Activated CD4-positive, alpha-beta T cell treated with anti-CD3 and anti-CD28 coated beads, Interleukin-2, amount 10 ng/mL, durations not matched to agents 7 days and 5 days (primary cell): ENCODE results near the gene RAD52. TPM values are rescaled to one million over a fixed set of nuclear protein-coding genes. Genes with fewer than 3 reads are reported as not detected.

ENCODE experiments used
- CTCF ChIA-PET: fragments of 350-600 bp; sonication (Branson Sonifier 250); formaldehyde crosslinking; loops from one replicate; lab custom pipeline; 2021; ENCODE audit warnings: antibody characterized with exemption; lab: Charles Lee
- POLR2A ChIA-PET: fragments of 350-600 bp; sonication (Branson Sonifier 250); formaldehyde crosslinking; loops from one replicate; lab custom pipeline; 2021; ENCODE audit warnings: antibody characterized with exemption; lab: Charles Lee
- DNase-seq: peaks from one replicate; pipeline ENCODE4 v3.0.0-alpha.2; 2020
- H3K27ac Mint-ChIP-seq: one replicate; pipeline ENCODE4 v1.8.0; 2021; ENCODE audit warnings: mild to moderate bottlenecking, moderate library complexity, mixed read lengths
- H3K27me3 Mint-ChIP-seq: one replicate; pipeline ENCODE4 v1.8.0; 2021; ENCODE audit warnings: mixed read lengths
- H3K36me3 Mint-ChIP-seq: one replicate; pipeline ENCODE4 v1.8.0; 2021; ENCODE audit warnings: low read depth, mixed read lengths
- H3K4me1 Mint-ChIP-seq: one replicate; pipeline ENCODE4 v1.8.0; 2021; ENCODE audit warnings: mixed read lengths
- H3K4me3 Mint-ChIP-seq: one replicate; pipeline ENCODE4 v1.8.0; 2021; ENCODE audit warnings: mild to moderate bottlenecking, moderate library complexity, mixed read lengths
- H3K9me3 Mint-ChIP-seq: one replicate; pipeline ENCODE4 v1.8.0; 2021; ENCODE audit warnings: mixed read lengths
- total RNA-seq, 2 experiments: library from RNA; stranded (reverse); gene quantifications; one replicate each; pipeline ENCODE4 v1.2.3, GENCODE V29; 2021

Gene RAD52
- total RNA-seq: 10 to 100 TPM; 18.5 to 19.4 TPM

DNA sequence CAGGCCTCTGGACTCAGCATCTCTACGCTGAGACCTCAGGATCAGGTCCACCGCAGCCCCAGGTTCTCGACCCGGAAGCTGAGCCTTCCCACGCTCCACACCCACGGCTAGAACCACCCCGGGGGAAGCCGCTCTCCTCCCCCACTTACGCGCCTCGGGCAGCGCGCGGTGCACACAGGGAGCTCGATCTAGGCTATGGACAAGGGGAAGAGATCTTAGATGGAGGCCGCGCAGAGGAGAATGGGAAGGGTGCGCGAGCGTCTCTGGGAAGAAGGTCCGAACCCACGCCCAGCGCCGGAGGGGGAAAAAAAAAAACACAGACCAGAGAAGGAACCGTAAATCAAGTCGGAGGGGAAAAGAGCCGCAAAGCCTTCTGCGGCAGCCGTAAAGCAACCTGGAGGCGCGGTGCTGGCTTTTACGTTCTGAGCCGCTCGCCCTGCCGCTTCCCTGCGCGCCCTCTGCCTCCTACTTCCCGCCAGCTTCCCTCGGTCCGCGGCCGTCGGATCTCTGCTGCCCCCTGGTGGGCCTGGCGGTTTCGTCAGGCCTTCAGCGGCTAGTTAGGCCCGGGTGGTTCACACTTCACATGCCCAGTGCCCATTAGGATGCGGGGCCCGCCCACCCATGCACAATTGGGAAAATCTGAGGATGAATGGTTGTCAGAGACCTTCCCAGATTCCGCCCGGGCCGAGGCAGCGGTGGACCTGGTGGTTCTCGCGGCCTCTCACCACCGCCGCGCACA, at the start of gene RAD52:
TSS of gene RAD52 (minus strand) at position 242 of the 739 bp plus-strand sequence. CDS start 16,636 bp downstream, outside the sequence.
- Mint-ChIP-seq H3K36me3 (peaks cover 21% of the 10 kb centered on the region), H3K27ac (peak within 1 kb of the TSS; percentile 91), H3K9me3 (no peaks in the 10 kb centered on the region), H3K4me1 (peaks cover 36% of the 10 kb centered on the region), H3K4me3 (peak within 1 kb of the TSS; percentile 98), H3K27me3 (no peaks in the 10 kb centered on the region)
- CTCF ChIA-PET: interaction anchor here (0.6 to 1.8 kb wide), 38 partner anchors 9 to 802 kb away, joined by 3 to 13 read pairs (median 4); partner anchors contain the start of gene ERC1
- DNase-seq: peak; percentile 97
- POLR2A ChIA-PET: interaction anchor here (0.6 to 1.3 kb wide), 5 partner anchors 32 to 639 kb away, joined by 3 to 6 read pairs (median 5); no protein-coding TSS in a partner anchor

DNA sequence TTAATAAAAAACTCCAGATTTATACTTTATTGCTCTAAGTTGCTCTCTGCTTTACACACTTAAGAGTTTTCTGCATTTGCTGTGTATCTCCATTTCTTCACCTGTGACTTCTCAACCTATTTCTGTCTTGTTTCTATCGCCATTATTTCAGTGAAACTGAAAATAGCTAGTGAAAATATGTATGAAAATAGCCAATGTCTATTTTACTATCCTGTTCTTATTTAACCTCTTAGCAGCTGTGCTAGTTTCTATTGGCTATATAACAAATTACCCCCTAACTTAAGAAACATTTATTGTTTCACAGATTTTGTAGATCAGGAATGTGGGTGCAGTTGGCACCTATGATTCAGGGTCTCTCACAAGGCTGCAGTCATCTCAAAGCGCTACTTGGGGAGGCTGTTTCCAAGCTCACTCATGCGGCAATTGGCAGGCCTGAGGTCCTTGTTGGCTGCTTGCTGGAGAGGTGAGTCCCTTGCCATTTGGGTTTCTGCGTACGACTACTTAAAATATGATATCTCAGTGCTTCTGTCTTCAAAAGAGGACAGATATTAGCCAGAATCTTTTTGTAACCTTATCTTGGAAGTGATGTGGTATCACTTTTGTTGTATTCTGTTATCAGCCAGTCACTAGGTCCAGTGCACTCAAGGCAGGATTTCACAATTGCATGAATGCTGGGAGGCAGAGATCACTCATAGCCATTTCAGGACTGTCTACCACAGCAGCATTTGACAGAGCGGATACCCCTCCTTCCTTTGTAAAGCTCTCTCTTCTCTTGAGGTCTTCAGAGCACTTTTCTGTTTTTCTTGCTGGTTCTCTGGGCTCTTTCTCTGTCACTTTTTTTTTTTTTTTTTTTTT, 48.8 kb upstream of the RAD52 start:
- H3K27me3 Mint-ChIP-seq: no peaks in the 10 kb centered on the region
- no peak overlapping the region for H3K4me3 Mint-ChIP-seq
- peaks cover 14% of the 10 kb centered on the region for H3K36me3 Mint-ChIP-seq
- no peak overlapping the region for H3K27ac Mint-ChIP-seq
- no peaks in the 10 kb centered on the region for H3K9me3 Mint-ChIP-seq
- ChIA-PET CTCF (no interaction called here), POLR2A (no interaction called here)
- peaks cover 26% of the 10 kb centered on the region for H3K4me1 Mint-ChIP-seq
- no peak for DNase-seq

DNA sequence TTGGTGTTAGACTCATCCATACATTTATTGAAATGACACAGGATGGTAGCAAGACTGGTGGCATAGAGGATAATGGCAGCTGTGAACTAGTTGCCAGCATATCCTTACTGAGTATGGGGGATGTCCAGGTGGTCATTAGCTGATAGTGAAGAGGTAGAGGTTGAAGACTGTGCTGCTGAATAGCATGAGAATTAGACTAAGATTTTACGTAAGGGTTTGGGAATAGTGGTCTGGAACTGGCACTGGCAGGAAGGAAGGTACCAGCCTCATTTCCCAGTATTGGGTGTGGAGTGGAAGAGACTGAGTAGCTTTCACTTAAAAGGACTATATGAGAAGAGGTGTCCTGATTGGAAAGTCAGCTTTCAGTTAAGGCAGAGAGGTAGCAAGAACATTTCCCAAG, 48.0 kb upstream of the RAD52 start:
- ChIA-PET CTCF (no interaction called here), POLR2A (no interaction called here)
- Mint-ChIP-seq H3K27me3 (no peaks in the 10 kb centered on the region), H3K4me1 (peaks cover 31% of the 10 kb centered on the region), H3K27ac (no peak overlapping the region), H3K4me3 (no peak overlapping the region), H3K9me3 (no peaks in the 10 kb centered on the region), H3K36me3 (peaks cover 11% of the 10 kb centered on the region)
- no peak for DNase-seq

DNA sequence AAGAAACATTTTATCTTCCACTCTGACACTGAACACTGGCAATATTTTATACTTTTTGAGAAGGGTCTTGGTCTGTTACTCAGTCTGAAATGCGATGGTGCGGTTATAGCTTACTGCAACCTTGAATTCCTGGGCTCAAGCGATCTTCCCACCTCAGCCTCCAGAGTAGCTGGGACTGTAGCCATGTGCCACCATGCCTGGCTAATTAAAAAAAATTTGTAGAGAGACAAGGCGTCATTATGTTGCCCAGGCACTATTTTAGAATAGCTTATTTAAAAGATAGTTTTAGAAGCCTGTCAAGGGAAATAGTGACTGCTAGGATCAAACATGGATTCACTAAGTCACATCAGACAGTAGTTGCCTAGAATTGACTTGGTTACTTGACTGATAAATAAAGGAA, 47.4 kb upstream of the RAD52 start:
- Mint-ChIP-seq H3K9me3 (no peaks in the 10 kb centered on the region), H3K4me1 (peaks cover 36% of the 10 kb centered on the region), H3K4me3 (no peak overlapping the region), H3K36me3 (peaks cover 8% of the 10 kb centered on the region), H3K27ac (no peak overlapping the region), H3K27me3 (no peaks in the 10 kb centered on the region)
- CTCF ChIA-PET: interaction anchor here (0.6 kb wide), 1 partner anchor 99 kb away, joined by 3 read pairs; no protein-coding TSS in a partner anchor
- POLR2A ChIA-PET: no interaction called here
- no peak for DNase-seq

DNA sequence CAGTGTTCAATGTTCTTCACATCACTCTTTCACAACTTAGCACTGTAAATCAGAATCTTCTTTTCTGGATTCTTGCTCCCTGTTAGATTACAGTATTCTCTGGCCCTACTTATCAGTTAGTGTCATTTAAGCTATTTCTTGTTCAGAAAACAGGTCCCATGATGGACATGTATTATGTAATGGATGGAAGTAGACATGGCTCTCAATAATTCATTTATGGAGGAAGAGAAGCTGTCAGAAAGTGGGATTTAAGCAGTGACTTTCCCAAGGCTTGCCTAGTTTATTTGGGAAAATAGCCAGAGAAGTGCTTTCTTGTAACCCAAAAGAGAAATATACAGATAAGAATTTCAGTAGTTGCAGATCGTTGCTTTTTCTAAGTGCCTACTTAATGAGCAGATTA, 43.2 kb upstream of the RAD52 start:
- Mint-ChIP-seq H3K9me3 (no peaks in the 10 kb centered on the region), H3K27me3 (no peaks in the 10 kb centered on the region), H3K36me3 (no peaks in the 10 kb centered on the region), H3K27ac (no peak overlapping the region), H3K4me3 (peak overlapping the region; percentile 83), H3K4me1 (peaks cover 51% of the 10 kb centered on the region)
- CTCF ChIA-PET: interaction anchor here (0.7 to 1.5 kb wide), 2 partner anchors 11 to 41 kb away, joined by 3 to 4 read pairs; no protein-coding TSS in a partner anchor
- POLR2A ChIA-PET: interaction anchor here (0.6 kb wide), 1 partner anchor 59 kb away, joined by 6 read pairs; no protein-coding TSS in a partner anchor
- no peak for DNase-seq

DNA sequence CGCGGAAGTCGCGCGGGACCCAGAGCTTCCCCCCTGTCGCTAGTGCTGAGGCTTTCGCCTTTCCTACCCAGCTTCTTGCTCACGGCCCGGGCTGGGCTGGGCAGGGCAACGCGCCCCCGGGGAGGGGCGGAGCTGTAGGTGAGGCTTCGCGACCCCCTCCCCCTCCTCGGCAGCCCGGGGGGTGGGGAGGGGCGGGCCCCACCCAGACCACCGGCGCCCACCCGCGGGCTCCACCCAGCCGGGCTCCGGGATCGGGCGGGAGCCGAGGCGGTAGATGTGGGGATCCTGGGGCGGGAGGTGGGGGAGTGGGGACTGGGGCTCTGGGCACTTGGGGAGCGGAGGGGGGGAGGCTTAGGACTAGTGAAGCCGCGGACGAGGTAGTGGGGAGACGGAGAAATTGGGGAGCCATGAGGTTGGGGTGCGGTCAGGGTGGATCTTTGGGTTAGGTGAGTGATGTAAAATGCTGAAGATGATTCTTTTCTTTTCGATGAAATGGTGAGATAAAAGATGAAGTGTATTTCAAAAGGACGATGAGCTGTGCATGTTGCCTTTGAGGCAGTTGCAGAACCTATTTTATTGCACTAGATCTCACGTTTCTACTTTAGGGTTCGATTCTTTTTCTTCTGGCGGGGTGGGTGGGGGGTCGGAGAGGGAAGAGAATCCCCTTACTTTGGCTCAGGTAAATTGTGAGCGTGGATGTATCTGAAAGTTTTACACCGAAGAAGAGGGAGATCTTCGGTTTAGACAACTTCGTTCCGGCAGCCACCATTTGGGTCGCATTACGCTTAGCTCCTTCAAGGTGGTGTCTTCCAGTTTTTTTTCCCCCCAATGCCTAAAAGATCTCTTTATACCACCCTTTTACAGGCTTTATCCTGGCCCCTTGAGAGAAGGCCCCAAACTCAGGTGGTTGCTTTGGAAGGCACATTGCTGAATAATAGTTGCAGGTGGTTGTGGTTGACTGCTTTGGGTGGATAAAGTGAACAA, 42.1 kb upstream of the RAD52 start:
- peak; percentile 54 for DNase-seq
- ChIA-PET CTCF (interaction anchor here (0.5 to 2.6 kb wide), 5 partner anchors 10 to 47 kb away, joined by 3 to 12 read pairs (median 4); partner anchors contain the start of gene RAD52), POLR2A (interaction anchor here (0.6 kb wide), 1 partner anchor 57 kb away, joined by 6 read pairs; no protein-coding TSS in a partner anchor)
- Mint-ChIP-seq H3K4me3 (peak overlapping the region; percentile 83), H3K27me3 (no peaks in the 10 kb centered on the region), H3K9me3 (no peaks in the 10 kb centered on the region), H3K27ac (peak overlapping the region; percentile 92), H3K4me1 (peaks cover 47% of the 10 kb centered on the region), H3K36me3 (no peaks in the 10 kb centered on the region)

DNA sequence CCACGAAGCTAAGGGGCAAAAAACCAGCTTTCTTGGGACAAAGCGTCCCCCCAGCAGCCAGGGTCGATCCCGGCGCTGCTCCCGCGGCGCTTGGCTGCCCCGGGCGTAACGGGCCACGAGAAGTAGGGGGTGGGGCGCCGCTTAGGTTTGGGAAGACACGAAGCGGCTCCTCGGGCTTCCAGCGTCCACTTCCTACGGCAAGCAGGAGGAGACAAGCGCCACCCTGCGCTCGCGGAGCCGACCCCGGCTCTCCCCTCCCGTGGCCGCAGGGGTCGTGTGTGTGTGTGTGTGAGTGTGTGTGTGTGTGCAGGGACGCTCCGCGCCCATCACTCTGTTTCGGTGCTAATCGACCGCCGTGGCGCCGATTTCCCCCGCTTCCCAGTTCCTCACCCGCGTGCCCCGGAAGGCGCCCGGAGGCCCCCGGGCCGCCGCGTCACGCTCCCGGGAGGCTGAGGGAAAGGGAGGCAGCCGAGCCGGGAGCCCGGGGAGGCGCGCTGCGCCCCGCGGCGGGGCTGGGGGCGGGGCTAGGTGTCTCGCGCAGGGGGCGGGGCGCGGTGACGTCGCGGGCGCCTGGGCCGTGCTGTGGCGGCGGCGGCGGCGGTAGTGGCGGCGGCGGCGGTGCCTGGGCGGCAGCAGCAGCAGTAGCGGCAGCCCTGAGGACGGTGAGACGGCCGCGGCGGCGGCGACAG, 41.3 kb upstream of the RAD52 start, which contains the start of gene ERC1:
TSS of gene ERC1 (plus strand) at position 563 of the 689 bp plus-strand sequence. CDS start 36,681 bp downstream, outside the sequence.
- Mint-ChIP-seq H3K27ac (peak within 1 kb of the TSS; percentile 92), H3K4me3 (peak within 1 kb of the TSS; percentile 83), H3K27me3 (no peaks in the 10 kb centered on the region), H3K9me3 (no peaks in the 10 kb centered on the region), H3K4me1 (peaks cover 47% of the 10 kb centered on the region), H3K36me3 (no peaks in the 10 kb centered on the region)
- POLR2A ChIA-PET: interaction anchor here (1.3 kb wide), 1 partner anchor 41 kb away, joined by 5 read pairs; the partner anchor contains the start of gene RAD52
- peak; percentile 75 for DNase-seq
- CTCF ChIA-PET: interaction anchor here (0.7 to 2.6 kb wide), 2 partner anchors 9 to 41 kb away, joined by 3 to 12 read pairs; partner anchors contain the start of gene RAD52

DNA sequence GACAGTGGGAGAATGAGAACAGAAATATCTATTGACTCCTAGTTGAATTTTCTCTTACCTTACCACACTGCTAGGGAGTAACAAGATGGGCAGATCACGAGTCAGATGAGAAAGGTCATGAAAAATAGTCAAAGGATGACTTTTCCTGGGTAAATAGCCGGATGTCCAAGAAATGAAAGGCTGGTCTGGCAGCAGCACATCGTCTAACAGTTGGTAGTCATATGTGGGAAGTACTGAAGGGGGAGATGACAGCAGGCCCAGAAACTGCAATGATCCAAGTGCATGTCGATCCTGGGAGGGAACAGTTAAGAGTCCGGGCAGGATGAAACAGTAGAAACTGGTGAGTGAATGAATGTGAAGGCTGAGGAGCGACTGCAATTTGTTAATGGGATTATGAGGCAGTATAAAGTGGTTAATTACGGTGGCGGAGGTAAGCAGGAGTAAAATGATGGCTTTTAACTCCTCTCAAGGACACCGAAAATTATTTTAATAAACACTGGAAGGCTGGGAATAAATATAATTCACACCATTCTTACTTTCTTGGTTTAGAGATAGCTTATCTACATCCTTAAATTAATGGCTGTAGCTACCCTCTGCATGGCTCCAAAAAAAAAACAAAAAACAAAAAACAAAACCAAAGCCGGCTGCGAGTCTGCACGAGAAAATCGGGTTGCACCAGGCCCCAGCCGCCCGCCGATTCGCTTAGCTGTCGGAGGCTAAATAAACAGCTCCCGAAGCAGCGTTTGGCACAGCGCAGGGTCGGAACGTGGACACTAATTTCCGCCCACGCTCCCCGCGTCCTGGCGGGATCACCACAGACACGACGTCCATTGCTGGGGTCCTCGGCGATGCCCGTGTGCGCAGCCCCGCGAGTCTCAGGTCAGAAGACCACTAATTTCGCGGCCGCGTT, 40.5 kb upstream of the RAD52 start:
- peak overlapping the region; percentile 88 for H3K27ac Mint-ChIP-seq
- H3K4me3 Mint-ChIP-seq: peak overlapping the region; percentile 75
- POLR2A ChIA-PET: interaction anchor here (1.3 kb wide), 1 partner anchor 40 kb away, joined by 5 read pairs; the partner anchor contains the start of gene RAD52
- H3K36me3 Mint-ChIP-seq: no peaks in the 10 kb centered on the region
- DNase-seq: peak; percentile 67
- no peaks in the 10 kb centered on the region for H3K27me3 Mint-ChIP-seq
- no peaks in the 10 kb centered on the region for H3K9me3 Mint-ChIP-seq
- CTCF ChIA-PET: interaction anchor here (0.7 to 2.6 kb wide), 2 partner anchors 9 to 40 kb away, joined by 3 to 12 read pairs; partner anchors contain the start of gene RAD52
- peaks cover 40% of the 10 kb centered on the region for H3K4me1 Mint-ChIP-seq

DNA sequence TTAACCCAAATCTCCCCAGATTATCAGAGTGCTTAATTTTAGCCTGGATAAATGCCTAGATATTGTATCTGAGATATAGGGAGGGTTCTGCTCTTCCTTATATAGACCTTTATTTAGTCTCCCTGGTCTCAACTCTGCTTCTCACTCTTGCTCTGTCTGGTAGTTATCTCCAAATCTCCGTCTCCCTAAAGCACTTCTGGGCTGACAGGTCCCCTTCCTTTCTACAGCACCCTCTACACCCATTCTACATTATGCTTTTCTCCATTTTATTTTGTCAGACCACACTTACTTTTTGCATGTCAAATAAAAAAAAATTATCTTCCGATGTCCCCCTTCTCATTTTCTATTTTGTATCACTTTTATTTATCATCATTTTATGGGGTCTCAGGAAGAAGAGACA, 39.6 kb upstream of the RAD52 start:
- DNase-seq: no peak
- H3K4me1 Mint-ChIP-seq: peaks cover 38% of the 10 kb centered on the region
- ChIA-PET POLR2A (interaction anchor here (1.5 kb wide), 1 partner anchor 39 kb away, joined by 5 read pairs; the partner anchor contains the start of gene RAD52), CTCF (no interaction called here)
- H3K27ac Mint-ChIP-seq: no peak overlapping the region
- no peaks in the 10 kb centered on the region for H3K36me3 Mint-ChIP-seq
- H3K9me3 Mint-ChIP-seq: no peaks in the 10 kb centered on the region
- no peaks in the 10 kb centered on the region for H3K27me3 Mint-ChIP-seq
- peak overlapping the region; percentile 41 for H3K4me3 Mint-ChIP-seq

DNA sequence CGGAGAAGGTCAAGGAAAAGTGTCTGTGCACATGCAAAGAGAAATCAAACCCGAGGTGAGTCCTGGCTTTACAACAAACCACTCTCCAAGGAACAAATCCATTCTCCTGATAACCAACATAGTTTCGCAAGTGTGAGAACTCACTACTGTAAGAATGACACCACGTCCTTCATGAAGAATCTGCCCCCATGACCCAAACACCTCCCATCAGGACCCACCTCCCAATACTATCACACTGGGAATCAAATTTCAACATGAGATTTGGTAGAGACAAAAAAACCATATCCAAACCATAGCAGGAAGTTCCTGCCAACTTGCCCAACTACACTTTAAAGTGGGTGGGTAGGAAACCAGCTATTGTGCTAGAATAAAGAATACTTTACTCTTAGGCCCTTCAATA, 39.2 kb upstream of the RAD52 start:
- ChIA-PET POLR2A (interaction anchor here (1.5 kb wide), 1 partner anchor 39 kb away, joined by 5 read pairs; the partner anchor contains the start of gene RAD52), CTCF (no interaction called here)
- Mint-ChIP-seq H3K27ac (no peak overlapping the region), H3K4me1 (peaks cover 38% of the 10 kb centered on the region), H3K4me3 (no peak overlapping the region), H3K9me3 (no peaks in the 10 kb centered on the region), H3K27me3 (no peaks in the 10 kb centered on the region), H3K36me3 (no peaks in the 10 kb centered on the region)
- no peak for DNase-seq
